ENCODE measurements around the gene MKRN1. TPM values are rescaled to one million over a fixed set of nuclear protein-coding genes. Genes with fewer than 3 reads are reported as not detected.
A peak's percentile ranks its signal among the peaks of the same experiment; 100 is the strongest.

The MKRN1 gene
- total RNA-seq: 69.8 and 71.6 TPM in 2 replicates

- H3K9me3 ChIP-seq (ENCODE audit: low read depth, low read length): no peaks in the 10 kb centered on the region
- peak within 1 kb of the TSS; percentile 79 for H3K4me2 ChIP-seq (ENCODE audit: insufficient read depth, low read length)
- H3K27me3 ChIP-seq (ENCODE audit: insufficient read depth, low read length): peaks cover 2% of the 10 kb centered on the region
- peak; percentile 98 for DNase-seq (ENCODE audit: insufficient read length, low spot score, missing footprints)
- H4K20me1 ChIP-seq (ENCODE audit: insufficient read depth, low read length): peaks cover 28% of the 10 kb centered on the region
- H3K4me1 ChIP-seq (ENCODE audit: insufficient read depth, low read length): peaks cover 8% of the 10 kb centered on the region
- H3K4me3 ChIP-seq (ENCODE audit: insufficient read depth, low read length): peak within 1 kb of the TSS; percentile 89
- peak within 1 kb of the TSS; percentile 63 for H3K27ac ChIP-seq (ENCODE audit: low read depth, low read length)
- H2AFZ ChIP-seq (ENCODE audit: low read length): peak within 1 kb of the TSS; percentile 94
- peaks cover 46% of the 10 kb centered on the region for H3K79me2 ChIP-seq (ENCODE audit: insufficient read depth, low read length)
- no peak for TF ChIP-seq CTCF (IDR thresholded peaks at IDR 0.05; ENCODE audit: extremely low read depth, low read depth, low read length)
- no peaks in the 10 kb centered on the region for H3K36me3 ChIP-seq (ENCODE audit: insufficient read depth, low read length)
Measured at GRCh38 chr7:140479062-140479738, at the start of gene MKRN1. MKRN1 (minus strand) TSS chr7:140479505; CDS start chr7:140479344, 161 bp downstream.

GRCh38 chr7:140526787-140527664, 47.7 kb upstream of the MKRN1 start:
- no peak overlapping the region for H3K4me2 ChIP-seq (ENCODE audit: insufficient read depth, low read length)
- H3K27ac ChIP-seq (ENCODE audit: low read depth, low read length): no peak overlapping the region
- H3K27me3 ChIP-seq (ENCODE audit: insufficient read depth, low read length): peaks cover 3% of the 10 kb centered on the region
- no peak for DNase-seq (ENCODE audit: insufficient read length, low spot score, missing footprints)
- no peak overlapping the region for H2AFZ ChIP-seq (ENCODE audit: low read length)
- H3K9me3 ChIP-seq (ENCODE audit: low read depth, low read length): no peaks in the 10 kb centered on the region
- no peaks in the 10 kb centered on the region for H4K20me1 ChIP-seq (ENCODE audit: insufficient read depth, low read length)
- TF ChIP-seq CTCF (IDR thresholded peaks at IDR 0.05; ENCODE audit: extremely low read depth, low read depth, low read length): no peak
- no peaks in the 10 kb centered on the region for H3K4me1 ChIP-seq (ENCODE audit: insufficient read depth, low read length)
- H3K79me2 ChIP-seq (ENCODE audit: insufficient read depth, low read length): no peaks in the 10 kb centered on the region
- H3K36me3 ChIP-seq (ENCODE audit: insufficient read depth, low read length): no peaks in the 10 kb centered on the region
- H3K4me3 ChIP-seq (ENCODE audit: insufficient read depth, low read length): no peak overlapping the region

GRCh38 chr7:140526214-140526613, 46.9 kb upstream of the MKRN1 start:
- Histone ChIP-seq H3K27ac (ENCODE audit: low read depth, low read length) (no peak overlapping the region), H3K9me3 (ENCODE audit: low read depth, low read length) (no peaks in the 10 kb centered on the region), H3K4me1 (ENCODE audit: insufficient read depth, low read length) (no peaks in the 10 kb centered on the region), H3K27me3 (ENCODE audit: insufficient read depth, low read length) (peaks cover 3% of the 10 kb centered on the region), H2AFZ (ENCODE audit: low read length) (no peak overlapping the region), H3K36me3 (ENCODE audit: insufficient read depth, low read length) (no peaks in the 10 kb centered on the region), H3K79me2 (ENCODE audit: insufficient read depth, low read length) (no peaks in the 10 kb centered on the region), H3K4me2 (ENCODE audit: insufficient read depth, low read length) (no peak overlapping the region), H3K4me3 (ENCODE audit: insufficient read depth, low read length) (no peak overlapping the region), H4K20me1 (ENCODE audit: insufficient read depth, low read length) (no peaks in the 10 kb centered on the region)
- no peak for TF ChIP-seq CTCF (IDR thresholded peaks at IDR 0.05; ENCODE audit: extremely low read depth, low read depth, low read length)
- DNase-seq (ENCODE audit: insufficient read length, low spot score, missing footprints): no peak

GRCh38 chr7:140525743-140526142, 46.4 kb upstream of the MKRN1 start:
- no peak for TF ChIP-seq CTCF (IDR thresholded peaks at IDR 0.05; ENCODE audit: extremely low read depth, low read depth, low read length)
- Histone ChIP-seq H2AFZ (ENCODE audit: low read length) (no peak overlapping the region), H3K27ac (ENCODE audit: low read depth, low read length) (no peak overlapping the region), H3K36me3 (ENCODE audit: insufficient read depth, low read length) (no peaks in the 10 kb centered on the region), H3K4me1 (ENCODE audit: insufficient read depth, low read length) (no peaks in the 10 kb centered on the region), H3K79me2 (ENCODE audit: insufficient read depth, low read length) (no peaks in the 10 kb centered on the region), H3K9me3 (ENCODE audit: low read depth, low read length) (no peaks in the 10 kb centered on the region), H4K20me1 (ENCODE audit: insufficient read depth, low read length) (no peaks in the 10 kb centered on the region), H3K27me3 (ENCODE audit: insufficient read depth, low read length) (peaks cover 3% of the 10 kb centered on the region), H3K4me2 (ENCODE audit: insufficient read depth, low read length) (no peak overlapping the region), H3K4me3 (ENCODE audit: insufficient read depth, low read length) (no peak overlapping the region)
- DNase-seq (ENCODE audit: insufficient read length, low spot score, missing footprints): no peak
